Thoracic aorta (tissue), 2 donors: ENCODE results near the gene BEND6. TPM values are rescaled to one million over a fixed set of nuclear protein-coding genes. Genes with fewer than 3 reads are reported as not detected.
"Not testable (repeated sequence)": the region's sequence is repeated elsewhere in the genome, so short reads cannot be mapped to it uniquely, and the experiment has no call there.

Source experiments
- ATAC-seq: fragments of 150-250 bp; one replicate; pipeline ENCODE4 v1.8.0; 2017; ENCODE audit warnings: low read depth; ENCODE audit not compliant: insufficient number of reproducible peaks, low FRiP score
- DNase-seq: peaks from one replicate; pipeline ENCODE4 v3.0.0-alpha.2; 2020; ENCODE audit warnings: low spot score
- H3K27ac ChIP-seq, 2 donors: fragments of 200-600 bp; sonication (generic); 1 replicate in 1 of 2; 2 replicates in 1 of 2; pipeline ENCODE4 v1.5.1; 2016; ENCODE audit warnings: mild to moderate bottlenecking in 2 of 2, moderate library complexity in 2 of 2
- H3K27me3 ChIP-seq: fragments of 200-600 bp; sonication (generic); replicated peaks from 2 replicates; pipeline ENCODE4 v1.6.0; 2016; ENCODE audit warnings: mild to moderate bottlenecking; ENCODE audit not compliant: insufficient read depth
- H3K36me3 ChIP-seq: fragments of 200-600 bp; sonication (generic); one replicate; pipeline ENCODE4 v1.5.1; 2016
- H3K4me1 ChIP-seq, 2 donors: fragments of 200-600 bp; sonication (generic); 1 replicate in 1 of 2; 2 replicates in 1 of 2; pipeline versions ENCODE4 v1.5.1 to v1.6.0; 2016; ENCODE audit warnings: low read depth in 2 of 2, mild to moderate bottlenecking in 1 of 2; ENCODE audit not compliant: control insufficient read depth in 1 of 2
- H3K4me3 ChIP-seq: fragments of 200-600 bp; sonication (generic); 2 replicates; pipeline ENCODE4 v1.5.1; 2016; ENCODE audit warnings: mild to moderate bottlenecking
- H3K9me3 ChIP-seq: fragments of 200-600 bp; sonication (generic); 2 replicates; pipeline ENCODE4 v1.5.1; 2016
- CTCF ChIP-seq: fragments of 200-600 bp; sonication (generic); IDR thresholded peaks from one replicate; pipeline ENCODE4 v1.5.1; 2019; ENCODE audit warnings: antibody characterized with exemption
- total RNA-seq, 2 donors: library from RNA; depleted of rRNA; stranded (reverse); fragments of >200 nt; gene quantifications; one replicate each; pipeline versions ENCODE4 v1.1.0 to v1.2.3, GENCODE V29; 2016

BEND6 gene
- total RNA-seq, 2 donors from 2014 or later = 0.21 to 0.27 TPM

- not testable (repeated sequence) for H3K27ac ChIP-seq, DNase-seq, H3K27me3 ChIP-seq, ATAC-seq, H3K9me3 ChIP-seq
- Histone ChIP-seq H3K36me3 (peaks cover 13% of the 10 kb centered on the region), H3K4me3 (peak overlapping the region; percentile 32), H3K4me1 (peaks cover 9 to 10% of the 10 kb centered on the region in 2 donors)
Observed at GRCh38 chr6:57047859-57048258, 93.0 kb downstream of the BEND6 start.

GRCh38 chr6:57048577-57048976 lies 93.7 kb downstream of the BEND6 start:
- H3K4me3 ChIP-seq = no peak overlapping the region
- TF ChIP-seq CTCF = no peak
- peaks cover 9 to 10% of the 10 kb centered on the region in 2 donors for H3K4me1 ChIP-seq
- H3K36me3 ChIP-seq = peaks cover 13% of the 10 kb centered on the region
- no peaks in the 10 kb centered on the region for H3K27me3 ChIP-seq
- no peak overlapping the region for H3K27ac ChIP-seq
- no peak for DNase-seq
- no peaks in the 10 kb centered on the region for H3K9me3 ChIP-seq
- no peak for ATAC-seq

GRCh38 chr6:57063847-57064246 lies 108.9 kb downstream of the BEND6 start:
- DNase-seq = no peak
- no peaks in the 10 kb centered on the region for H3K27me3 ChIP-seq

GRCh38 chr6:57064809-57065208 lies 109.9 kb downstream of the BEND6 start:
- H3K27me3 ChIP-seq = no peaks in the 10 kb centered on the region
- DNase-seq = no peak
- no peak for ATAC-seq
- H3K9me3 ChIP-seq = no peaks in the 10 kb centered on the region
- H3K27ac ChIP-seq = no peak overlapping the region
- no peaks in the 10 kb centered on the region for H3K4me1 ChIP-seq
- TF ChIP-seq CTCF = no peak
- H3K36me3 ChIP-seq = peaks cover 9% of the 10 kb centered on the region
- H3K4me3 ChIP-seq = no peak overlapping the region

More at GRCh38 chr6:57063847-57064246, 108.9 kb downstream of the BEND6 start:
- Histone ChIP-seq H3K36me3 (peaks cover 9% of the 10 kb centered on the region), H3K4me1 (no peaks in the 10 kb centered on the region), H3K27ac (no peak overlapping the region), H3K4me3 (no peak overlapping the region), H3K9me3 (no peaks in the 10 kb centered on the region)
- no peak for TF ChIP-seq CTCF
- ATAC-seq = no peak

- no peak for ATAC-seq
Observed at GRCh38 chr6:57068061-57068460, 113.2 kb downstream of the BEND6 start.

More at GRCh38 chr6:57068061-57068460, 113.2 kb downstream of the BEND6 start:
- DNase-seq = no peak
- no peak overlapping the region for H3K27ac ChIP-seq
- peaks cover 9% of the 10 kb centered on the region for H3K36me3 ChIP-seq
- no peaks in the 10 kb centered on the region for H3K9me3 ChIP-seq
- no peak for TF ChIP-seq CTCF
- H3K4me1 ChIP-seq = no peaks in the 10 kb centered on the region
- H3K4me3 ChIP-seq = no peak overlapping the region
- H3K27me3 ChIP-seq = no peaks in the 10 kb centered on the region
